Mammary epithelial cell (primary cell): ENCODE results near the gene LYRM7.

Source experiments
- EZH2 ChIP-seq: IDR thresholded peaks from 2 replicates; pipeline ENCODE4 v1.6.1; 2012; ENCODE audit warnings: low read length, inconsistent platforms, borderline replicate concordance
- TF ChIP-seq, protein P1 (sequence below), 2 donors: IDR thresholded peaks in 1 of 2; conservative IDR thresholded peaks in 1 of 2; 2 replicates each; pipeline ENCODE4 v1.5.1; 2011 to 2012; ENCODE audit warnings: inconsistent platforms in 2 of 2, low read length in 2 of 2, mild to moderate bottlenecking in 2 of 2, control low read depth in 1 of 2, low read depth in 1 of 2; ENCODE audit not compliant: insufficient read depth in 1 of 2; ENCODE audit errors: extremely low read depth in 1 of 2

DNA sequence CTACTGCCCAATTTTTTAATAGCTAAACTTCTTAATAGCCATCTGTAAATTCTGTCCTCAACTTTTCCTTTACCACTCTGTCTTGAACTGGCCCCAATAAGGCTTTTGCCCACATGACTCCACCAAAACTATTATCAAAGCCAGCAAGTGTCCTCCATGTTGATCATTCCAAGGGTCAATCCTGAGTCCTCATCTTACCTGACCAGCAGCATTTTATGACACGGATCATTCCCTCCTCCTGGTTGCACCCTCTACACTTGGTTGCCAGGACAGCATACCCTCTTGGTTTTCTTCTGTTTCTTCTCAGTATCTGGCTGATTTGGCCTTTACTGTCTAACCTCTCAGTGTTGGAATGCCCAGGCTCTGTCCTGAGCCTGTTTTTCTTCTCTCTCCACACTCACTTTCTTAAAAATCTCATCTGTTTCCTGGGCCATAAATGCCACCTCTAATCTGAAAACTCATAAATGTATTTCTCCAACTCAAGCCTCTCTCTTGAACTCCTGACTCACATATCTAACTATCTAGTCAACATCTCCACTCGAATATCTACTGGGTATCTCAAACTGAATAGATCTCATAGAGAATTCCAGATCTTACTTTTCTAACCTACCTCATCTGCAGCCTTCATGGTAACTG, 53.1 kb downstream of the LYRM7 start:
- TF ChIP-seq EZH2: no peak
- TF ChIP-seq, protein P1, sequence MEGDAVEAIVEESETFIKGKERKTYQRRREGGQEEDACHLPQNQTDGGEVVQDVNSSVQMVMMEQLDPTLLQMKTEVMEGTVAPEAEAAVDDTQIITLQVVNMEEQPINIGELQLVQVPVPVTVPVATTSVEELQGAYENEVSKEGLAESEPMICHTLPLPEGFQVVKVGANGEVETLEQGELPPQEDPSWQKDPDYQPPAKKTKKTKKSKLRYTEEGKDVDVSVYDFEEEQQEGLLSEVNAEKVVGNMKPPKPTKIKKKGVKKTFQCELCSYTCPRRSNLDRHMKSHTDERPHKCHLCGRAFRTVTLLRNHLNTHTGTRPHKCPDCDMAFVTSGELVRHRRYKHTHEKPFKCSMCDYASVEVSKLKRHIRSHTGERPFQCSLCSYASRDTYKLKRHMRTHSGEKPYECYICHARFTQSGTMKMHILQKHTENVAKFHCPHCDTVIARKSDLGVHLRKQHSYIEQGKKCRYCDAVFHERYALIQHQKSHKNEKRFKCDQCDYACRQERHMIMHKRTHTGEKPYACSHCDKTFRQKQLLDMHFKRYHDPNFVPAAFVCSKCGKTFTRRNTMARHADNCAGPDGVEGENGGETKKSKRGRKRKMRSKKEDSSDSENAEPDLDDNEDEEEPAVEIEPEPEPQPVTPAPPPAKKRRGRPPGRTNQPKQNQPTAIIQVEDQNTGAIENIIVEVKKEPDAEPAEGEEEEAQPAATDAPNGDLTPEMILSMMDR (conservative IDR thresholded peaks at IDR 0.05 in 1 of 2, IDR thresholded peaks at IDR 0.05 in 1 of 2; ENCODE audit: extremely low read depth in 1 of 2, insufficient read depth in 1 of 2, low read depth in 1 of 2, low read length in 2 of 2): no peak
